PFSK-1 (cell line): ENCODE data around the gene RASEF.

Experiments used
- POLR2AphosphoS5 ChIP-seq: IDR thresholded peaks from 2 replicates; pipeline ENCODE4 v1.6.1; 2012; ENCODE audit warnings: low read depth, mild to moderate bottlenecking, control low read depth, low read length, moderate library complexity
- SIN3A ChIP-seq: IDR thresholded peaks from 2 replicates; pipeline ENCODE4 v1.6.1; 2012; ENCODE audit warnings: mild to moderate bottlenecking, low read length, moderate library complexity, borderline replicate concordance; ENCODE audit not compliant: insufficient read depth
- TAF1 ChIP-seq: IDR thresholded peaks from 2 replicates; pipeline ENCODE4 v1.6.1; 2012; ENCODE audit warnings: low read length, control low read depth, borderline replicate concordance; ENCODE audit not compliant: insufficient read depth

- TF ChIP-seq SIN3A (no peak), POLR2AphosphoS5 (no peak), TAF1 (no peak)
These were observed 43.3 kb upstream of the RASEF start for GRCh38 chr9:83106263-83106662.
